Activated CD8-positive, alpha-beta memory T cell treated with anti-CD3 and anti-CD28 coated beads, Interleukin-2, amount 50 U/mL, for 24 hours (primary cell): Measurements from ENCODE around the gene ZMAT5.

ENCODE experiments used
- DNase-seq: peaks from one replicate; pipeline ENCODE4 v3.0.0-alpha.2; 2020; ENCODE audit errors: extremely low read depth

ZMAT5 gene

DNA sequence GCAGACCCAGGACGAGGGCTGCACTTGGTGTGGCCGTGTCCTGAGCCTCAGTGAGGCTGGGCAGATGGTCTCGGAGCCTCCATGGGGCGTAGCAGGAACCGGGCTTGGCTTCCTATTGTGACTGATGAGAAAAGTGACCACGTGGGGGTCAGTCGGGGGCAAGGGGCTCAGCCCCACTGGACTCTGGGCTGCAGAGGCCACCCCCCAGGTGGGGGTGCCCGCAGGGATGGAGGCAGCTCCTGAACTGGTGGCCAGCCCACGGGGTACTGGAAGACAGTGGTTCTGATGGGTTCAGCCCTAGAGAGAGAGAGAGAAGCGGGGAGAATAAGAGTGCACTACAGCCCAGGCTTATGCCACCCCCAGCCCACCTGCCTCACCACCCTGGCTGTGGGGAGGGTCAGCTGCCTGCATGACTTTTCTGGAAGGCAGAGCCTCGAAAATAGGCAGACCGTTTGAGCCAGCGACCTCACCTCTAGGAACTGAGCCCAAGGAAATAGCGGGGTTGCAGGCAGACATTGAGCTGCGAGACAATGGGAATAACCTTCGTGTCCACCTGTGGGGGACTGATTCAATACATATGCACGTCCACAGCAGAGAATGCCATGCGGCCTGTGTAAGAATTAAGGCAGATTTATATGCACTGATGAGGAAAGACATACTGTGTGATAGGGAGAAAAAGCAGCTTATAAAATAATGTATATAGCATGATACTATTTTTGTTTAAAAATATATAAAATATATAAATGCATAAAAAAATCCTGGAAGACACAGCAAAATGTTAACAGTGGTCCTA is 35.6 kb downstream of the ZMAT5 start:
- DNase-seq: no peak

DNA sequence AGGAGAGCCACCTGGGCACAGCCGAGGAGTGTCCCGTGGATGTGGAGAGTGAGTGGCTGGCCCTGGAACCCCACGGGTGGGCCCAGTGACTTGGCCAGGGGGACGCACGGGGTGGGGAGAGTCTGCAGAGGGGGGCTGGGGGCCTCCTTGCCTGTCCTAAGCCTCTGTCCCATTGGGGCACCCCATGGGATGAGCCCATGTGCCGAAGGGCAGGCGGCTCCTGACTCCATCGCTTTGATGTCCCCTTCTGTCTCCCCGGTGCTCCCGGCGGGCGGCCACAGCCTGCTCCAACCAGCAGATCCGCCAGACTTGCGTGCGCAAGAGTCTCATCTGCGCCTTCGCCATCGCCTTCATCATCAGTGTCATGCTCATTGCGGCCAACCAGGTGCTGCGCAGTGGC is 37.6 kb downstream of the ZMAT5 start:
- DNase-seq: no peak

DNA sequence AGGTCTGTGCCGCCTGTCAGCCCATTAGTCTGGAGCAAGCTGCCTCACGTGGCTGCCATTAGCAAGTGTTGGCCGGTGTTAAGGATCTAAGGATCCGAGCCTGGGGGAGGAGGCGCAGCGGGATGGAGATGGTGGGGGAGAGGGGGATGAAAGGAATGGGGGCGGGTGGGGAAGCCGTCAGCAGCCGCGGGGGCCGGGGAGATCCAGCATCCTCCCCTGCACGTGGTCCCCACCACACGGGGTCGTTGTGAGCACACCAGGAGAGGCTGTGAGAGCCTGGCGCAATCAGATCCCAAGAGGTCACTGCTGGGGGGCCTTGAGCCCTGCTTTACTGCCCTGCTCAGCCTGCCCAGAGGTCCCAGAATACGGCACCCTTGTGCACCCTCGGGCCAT is 39.7 kb downstream of the ZMAT5 start:
- no peak for DNase-seq

DNA sequence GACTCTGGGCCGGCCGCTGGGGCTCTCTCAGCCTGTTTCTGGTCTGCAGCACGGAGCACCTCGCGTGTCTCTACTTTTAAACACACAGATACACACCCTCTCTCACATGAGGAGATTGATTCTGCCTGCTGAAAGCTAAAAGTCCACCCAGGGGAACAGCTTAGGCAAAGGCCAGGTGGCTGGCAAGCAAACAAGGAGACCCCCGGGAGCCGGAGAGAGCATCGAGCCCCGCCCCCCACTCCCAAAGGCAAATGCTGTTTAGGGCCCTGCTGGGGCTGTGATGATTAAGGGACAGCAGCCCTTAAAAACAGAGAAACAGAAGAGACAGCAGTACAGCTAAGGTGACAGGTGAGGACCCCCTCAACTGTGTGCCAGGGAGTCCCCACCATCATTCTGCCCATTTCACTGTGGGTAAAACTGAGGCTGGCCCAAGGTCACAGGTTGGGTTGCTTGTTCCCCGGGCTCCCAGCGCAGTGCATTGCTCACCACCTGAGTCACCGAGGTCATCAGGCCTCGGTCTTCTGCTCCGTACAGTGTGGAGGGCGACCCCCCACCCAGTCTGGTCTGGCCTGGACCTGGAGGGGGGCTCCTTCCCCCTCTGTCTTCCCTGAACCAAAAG is 40.2 kb downstream of the ZMAT5 start:
- DNase-seq: no peak

DNA sequence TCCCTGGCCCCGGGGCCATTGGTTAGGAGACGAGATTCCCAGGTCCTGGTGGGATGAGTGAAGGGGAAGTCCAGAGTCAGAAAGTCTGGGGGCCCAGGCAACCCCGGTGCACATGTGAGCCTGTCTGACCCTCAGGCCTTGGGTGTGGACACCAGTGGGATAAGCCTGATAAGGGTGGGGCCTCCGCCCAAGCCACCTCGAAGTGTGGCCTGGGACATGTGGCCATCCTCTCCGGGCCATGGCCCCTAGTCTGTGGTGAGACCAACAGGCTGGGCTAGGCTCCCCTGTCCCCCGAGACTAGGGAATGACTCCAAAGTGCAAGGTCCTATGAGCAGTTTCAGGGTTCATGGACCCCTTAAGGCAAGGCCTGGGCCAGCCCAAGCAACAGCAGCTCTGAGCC is 40.7 kb downstream of the ZMAT5 start:
- DNase-seq: no peak

DNA sequence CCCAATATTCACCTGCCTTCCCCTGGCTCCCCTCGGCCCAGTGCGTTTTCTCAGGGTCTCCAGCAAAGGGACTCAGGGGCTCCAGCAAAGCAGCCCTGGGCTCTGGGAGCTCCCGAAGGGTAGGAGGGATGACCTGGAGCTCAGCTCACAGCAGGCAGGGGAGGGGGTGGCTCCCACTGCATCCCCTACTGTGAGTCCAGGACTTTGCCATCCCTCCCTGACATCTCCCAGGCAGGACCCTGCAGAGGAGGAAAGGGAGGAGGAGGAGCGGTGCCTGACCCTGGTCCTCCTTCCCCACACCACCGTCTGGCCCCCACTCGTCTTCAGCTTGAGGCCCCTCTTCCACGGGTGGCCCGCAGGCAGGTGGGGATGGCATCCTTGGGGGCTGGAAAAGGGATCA is 42.0 kb downstream of the ZMAT5 start:
- no peak for DNase-seq

DNA sequence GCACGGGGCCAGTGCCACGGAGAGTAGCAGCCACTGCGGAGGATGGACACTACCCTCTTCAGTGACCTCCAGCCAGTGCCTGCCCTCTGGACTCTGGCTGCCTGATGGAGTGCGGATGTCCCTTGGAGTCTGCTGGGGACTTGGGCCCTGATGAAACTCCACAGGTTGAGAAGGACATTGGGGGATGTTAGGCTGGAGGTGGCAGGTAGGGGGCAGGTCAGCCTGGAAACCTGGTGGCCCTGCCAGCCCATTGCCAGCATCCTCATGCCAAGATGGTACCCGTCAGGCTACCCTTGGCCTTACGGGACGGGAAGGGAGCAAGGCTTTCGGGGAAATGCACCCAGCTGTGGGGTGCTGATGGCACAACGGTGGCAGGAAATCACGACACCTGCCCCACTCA is 43.0 kb downstream of the ZMAT5 start:
- no peak for DNase-seq

DNA sequence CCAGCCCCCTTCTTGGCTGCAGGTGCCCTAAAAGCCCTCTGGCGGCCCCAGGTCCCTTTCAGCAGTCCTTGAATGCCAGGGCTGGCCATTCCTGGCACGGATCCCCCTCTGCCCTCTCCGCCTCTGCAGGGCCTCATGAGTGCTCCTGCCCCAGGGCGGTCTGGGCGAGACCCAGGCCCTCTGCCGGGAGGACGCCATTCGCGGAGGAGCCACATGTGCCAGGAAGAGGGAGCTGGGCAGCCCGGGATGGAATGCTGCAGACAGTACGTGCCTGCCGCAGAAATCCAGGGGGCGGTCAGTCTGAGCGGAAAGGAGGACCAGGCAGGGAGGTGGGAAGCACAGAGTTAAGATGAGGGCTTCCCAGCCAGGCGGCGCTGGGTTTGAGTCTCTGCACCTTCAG is 44.2 kb downstream of the ZMAT5 start:
- DNase-seq: no peak

DNA sequence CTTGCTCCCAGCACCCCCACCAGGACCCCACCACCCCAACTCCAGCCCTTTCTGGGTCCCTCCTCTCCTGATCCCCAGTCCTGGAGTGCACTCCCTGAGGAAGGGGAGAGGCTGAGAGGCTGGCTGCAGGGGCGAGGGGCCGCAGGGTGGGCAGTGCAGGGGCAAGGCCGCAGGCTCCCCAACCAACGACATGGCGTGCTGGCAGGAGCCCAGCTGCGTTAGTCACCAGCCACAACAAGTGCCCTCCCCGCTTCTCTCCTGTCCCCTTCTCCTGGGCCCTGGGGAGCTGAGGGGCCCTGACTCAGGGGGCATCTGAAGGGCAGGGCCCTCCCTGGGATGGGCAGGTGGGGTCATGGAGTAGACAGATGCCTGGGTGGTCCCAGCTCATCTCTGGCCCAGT is 44.7 kb downstream of the ZMAT5 start:
- no peak for DNase-seq

DNA sequence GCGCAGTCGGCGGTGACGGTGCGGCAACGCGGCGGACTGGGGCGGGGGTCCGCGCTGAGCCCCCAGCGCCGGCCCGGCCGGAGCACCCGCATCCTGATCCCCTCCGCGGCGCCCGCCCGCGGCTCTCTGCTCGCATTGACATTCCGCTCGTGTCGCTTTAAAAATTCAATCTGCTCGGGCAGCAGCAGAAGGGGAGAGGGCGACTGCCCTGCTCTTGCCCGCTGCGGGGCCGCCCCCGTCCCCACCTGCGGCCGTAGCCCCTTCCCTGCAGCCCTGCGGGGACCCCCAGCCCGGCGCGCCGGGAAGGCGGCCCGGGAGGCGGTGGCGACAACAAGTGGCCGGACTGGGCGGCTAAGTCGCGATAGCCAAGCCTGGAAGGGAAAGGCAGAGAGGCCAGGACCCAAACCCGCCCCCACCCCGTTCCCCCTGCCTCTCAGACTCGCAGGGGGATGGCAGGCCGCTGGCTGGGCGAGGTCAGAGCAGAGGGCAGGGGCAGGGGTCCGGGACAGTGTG is 45.9 kb downstream of the ZMAT5 start:
- DNase-seq: no peak

DNA sequence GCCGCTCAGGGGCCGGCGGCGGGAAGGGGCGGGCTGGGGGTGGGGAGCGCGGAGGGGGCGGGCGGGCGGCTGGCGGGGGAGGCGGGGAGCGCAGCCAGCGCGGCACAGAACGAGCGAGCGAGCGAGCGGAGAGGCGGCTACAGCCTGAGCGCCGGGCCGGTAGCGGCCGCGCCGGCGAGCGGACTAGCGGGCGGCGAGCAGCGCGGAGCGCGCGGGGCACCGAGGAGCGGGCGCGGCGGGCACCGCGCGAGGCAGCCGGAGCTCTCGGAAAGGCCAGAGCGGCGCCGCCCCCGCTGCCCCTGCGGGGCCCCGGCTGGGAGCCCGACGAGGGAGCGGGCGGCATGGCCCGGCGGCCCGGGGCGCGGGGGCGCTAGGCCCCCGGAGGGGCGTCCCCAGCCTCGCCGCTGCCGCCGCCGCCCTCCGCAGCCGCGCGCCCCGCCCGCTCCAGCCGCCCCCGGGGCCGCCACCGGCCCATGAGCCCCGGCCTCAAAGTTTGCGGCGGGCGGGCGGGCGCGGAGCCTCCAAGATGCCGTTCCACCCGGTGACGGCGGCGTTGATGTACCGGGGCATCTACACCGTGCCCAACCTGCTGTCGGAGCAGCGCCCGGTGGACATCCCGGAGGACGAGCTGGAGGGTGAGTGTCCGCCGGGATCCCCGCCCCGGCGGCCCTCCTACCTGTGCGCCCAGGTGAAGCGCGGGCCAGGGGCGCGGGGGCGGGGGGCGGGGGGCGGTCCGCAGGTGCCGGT is 46.7 kb downstream of the ZMAT5 start, which contains the start of gene CABP7:
CABP7 (plus strand) TSS at position 105 of the 747 bp plus-strand sequence; CDS start at position 527, 422 bp downstream.
- DNase-seq: no peak

DNA sequence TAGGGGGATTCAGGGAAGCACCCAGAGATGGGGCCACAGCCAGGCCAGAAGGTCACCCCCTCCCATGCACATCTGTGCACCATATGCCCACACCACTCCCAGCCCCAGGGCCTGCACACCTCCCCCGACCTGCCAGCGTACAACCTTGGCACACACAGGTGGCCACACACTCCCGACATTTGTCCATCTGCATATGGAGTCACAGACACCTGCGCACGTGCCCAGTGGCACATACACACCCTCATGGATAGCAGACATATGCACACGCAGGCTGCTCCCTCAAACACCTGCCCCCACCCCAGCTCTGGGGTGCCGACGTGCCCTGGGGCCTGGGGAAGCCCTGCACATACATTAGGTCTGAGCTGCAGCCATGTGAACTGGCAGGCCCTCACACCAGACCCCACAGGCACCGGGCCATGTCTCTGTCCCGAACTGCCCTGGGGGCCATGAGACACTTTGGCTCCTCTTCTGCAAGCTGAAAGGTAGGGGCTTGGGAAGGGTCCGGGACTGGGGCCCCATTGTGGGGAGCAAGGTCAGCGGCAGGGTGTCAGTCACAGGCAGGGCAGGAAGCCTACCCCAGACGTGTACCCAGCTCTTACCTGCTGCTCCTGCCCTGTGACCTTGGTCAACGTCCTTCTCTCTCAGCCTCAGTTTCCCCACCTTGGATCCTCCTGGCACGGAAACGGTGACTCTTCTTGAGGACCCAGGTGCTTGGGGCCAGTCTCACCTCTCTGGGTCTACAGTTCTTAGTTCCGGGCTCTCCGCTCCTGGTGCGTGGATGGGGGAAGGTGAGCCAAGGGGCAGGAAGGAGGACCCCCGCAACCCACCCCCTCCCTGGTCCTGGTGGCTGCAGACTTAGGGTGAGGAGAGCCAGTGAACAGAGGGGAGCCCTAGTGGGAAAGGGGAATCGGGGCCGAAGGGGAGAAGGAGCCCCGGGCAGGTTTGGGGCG is 47.6 kb downstream of the ZMAT5 start:
- DNase-seq: no peak

DNA sequence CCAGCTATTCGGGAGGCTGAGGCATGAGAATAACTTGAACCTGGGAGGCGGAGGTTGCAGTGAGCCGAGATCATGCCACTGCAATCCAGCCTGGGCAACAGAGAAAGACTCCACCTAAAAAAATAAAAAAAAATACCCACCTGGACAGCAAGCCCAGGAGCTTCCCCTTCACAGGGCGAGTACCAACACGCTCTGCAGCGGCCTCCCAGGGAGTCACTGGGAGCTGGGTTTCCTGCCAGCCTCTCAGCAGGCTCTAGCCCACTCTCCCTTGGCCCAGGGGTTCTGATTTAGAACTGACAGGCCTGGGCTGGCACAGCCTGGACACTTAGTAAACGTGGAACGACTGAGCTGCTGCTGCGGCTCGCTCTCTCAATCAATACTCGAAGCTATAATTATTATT is 49.0 kb downstream of the ZMAT5 start:
- DNase-seq: no peak

DNA sequence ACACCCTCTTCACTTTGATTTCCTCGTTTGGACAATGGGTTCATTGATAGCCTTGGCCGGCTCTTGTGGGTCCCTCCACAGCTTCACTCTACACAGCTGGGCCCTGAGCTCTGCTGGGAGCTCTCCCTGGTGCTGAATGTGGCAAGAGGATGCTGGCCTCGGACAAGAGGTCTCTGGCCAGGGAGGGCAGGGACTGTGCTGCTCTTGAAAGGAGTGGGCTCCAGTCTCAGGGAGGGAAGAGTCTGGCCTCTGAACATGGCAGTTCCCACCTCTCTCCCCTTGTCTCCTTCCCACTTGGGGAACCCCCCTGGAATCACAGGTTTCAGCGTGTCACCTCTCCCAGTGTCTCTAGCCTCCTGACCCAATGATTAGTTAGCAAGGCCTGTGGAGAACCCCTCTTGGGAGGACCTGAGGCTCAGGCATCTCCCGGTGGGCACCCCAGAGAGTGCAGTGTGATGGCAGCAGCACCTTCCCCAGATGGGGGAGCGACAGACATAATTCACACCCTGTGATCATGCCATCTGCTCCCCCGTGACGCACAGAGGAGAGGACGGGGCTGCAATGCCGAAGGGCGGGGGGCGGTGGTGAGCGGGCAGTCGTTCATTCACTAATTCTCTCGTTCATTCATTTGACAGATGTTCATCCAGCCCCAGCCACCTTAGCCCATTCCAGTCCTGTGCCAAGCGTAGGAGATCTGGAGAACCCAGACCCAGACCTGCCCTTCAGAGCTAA is 49.8 kb downstream of the ZMAT5 start:
- DNase-seq: no peak

DNA sequence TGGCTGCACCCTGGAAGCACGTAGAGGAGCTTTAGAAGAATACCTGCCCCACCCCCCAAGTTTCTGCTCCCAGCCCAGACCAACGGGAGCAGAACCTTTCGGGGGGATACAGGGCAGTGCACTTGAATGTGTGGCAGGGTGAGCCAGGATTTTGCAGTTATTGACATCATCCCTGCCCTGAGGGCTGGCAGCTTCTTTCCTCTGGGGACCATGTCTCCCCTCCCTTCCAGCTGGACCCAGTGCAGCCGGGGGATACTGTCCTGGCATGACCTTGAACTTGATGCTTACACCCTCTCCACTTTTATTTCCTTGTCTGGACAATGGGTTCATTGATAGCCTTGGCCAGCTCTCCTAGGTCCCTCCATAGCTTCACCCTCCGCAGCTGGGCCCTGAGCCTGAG is 51.1 kb downstream of the ZMAT5 start:
- no peak for DNase-seq

DNA sequence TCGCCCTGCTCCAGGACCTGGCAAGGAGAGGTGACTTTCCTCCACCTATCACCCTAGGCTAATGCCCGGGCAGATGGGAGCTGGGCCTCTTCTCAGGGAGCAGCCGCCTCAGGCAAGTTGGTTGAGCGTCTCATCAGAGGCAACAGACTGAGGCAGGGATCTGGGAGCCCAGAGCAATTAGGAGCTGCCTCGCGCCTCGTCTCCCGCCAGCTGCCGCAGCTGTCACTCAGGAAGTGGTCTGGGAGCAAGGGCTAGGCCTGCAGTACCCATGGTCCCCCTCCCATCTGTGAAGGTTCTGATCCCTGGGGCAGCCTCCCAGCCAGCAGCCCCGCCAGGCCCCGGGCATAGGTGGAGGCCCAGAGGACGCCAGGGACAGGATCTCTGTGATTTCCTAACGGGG is 51.6 kb downstream of the ZMAT5 start:
- no peak for DNase-seq

DNA sequence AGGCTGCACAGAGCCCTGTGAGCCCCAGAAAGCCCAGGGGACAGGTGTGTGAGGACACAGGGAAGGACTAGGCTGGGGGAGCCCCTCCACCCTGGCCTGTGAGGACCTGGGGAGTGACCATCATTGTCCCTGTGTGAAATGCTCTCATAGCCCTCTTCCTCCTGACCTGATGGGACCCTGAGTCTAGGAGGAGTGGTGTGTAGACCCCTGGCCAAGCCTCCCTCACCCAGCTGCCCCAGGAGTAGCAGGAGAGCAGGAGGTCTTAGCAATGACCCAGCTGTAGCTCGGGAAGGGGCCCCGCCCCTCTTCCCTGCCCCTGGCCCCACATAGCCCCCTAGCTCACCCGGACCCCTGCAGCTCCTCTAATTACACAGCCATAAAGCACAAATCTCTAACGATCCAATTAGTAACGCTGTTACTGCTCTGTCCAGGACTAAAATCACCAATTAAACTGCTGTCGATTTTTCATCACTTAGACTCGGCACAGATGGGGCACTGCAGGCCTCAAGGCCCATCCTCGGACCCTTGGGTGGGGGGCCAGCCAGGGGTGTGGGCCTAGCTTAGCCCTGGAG is 53.6 kb downstream of the ZMAT5 start:
- no peak for DNase-seq

DNA sequence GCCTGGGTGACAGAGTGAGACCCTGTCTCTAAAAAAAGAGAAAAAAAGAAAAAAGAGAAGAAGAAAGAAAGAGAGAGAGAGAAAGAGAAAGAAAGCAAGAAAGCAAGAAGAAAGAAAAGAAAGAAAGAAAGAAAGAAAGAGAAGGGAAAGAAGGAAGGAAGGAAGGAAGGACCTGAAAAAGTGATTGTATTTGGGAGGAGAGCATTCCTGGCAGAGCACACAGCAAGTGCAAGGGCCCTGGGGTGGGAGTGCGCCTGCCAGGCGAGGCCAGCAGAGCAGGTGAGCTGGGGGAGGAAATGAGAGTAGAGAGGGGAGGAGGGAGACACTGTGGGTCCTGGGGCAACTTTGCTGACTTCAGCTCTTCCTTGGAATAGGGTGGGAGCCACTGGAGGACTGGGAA is 54.7 kb downstream of the ZMAT5 start:
- DNase-seq: no peak

DNA sequence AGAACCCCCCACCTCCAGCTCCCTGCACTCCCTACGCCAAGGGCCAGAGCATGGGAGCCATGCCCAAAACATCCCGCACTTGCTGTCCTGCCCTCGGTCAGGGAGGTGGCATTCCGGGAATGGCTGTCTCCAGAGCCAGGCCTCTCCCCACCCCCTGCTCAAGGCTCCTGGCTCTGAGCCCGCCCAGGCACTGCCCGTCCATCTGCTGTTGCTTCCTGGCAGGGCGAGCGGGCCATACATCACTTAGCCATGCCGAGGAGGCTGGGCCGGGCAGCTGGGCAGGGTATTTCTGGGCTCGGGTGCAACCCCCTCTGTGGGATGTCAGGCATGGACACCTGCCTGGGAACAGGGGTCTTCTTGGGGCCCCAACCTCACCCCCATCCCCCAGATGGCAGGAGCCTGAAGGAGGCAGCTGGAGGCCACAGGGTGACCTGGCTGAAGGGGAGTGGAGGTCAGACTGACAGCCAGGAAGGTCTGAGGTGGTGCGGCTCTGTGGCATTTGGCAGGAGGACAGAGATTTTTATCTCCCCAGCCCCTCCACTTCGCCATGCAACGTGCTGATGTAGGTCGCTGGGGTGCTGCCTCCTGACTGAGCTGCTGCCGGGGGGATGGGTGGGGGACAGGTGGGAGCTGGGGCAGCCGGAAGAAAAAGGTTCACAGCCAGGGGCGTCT is 55.7 kb downstream of the ZMAT5 start:
- DNase-seq: no peak

DNA sequence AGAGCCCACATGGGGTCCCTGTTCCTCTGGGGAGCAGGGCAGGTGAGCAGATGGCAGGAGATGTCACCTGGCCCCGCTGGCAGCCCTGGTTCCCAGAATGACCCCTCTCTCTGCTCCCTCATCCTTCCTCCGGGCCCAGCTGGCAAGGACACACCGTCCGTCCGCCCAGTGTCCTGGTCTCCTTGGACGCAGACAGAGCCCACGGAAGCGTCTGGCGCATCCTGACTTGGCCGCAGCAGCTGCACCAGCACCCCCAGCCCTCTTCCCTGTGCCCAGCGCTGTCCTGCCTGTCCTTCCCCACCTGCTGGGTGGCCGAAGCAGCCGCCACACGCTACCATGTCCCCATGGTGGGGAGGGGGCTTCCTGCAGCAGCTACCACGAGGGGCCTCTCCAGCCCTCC is 56.6 kb downstream of the ZMAT5 start:
- DNase-seq: no peak
